GM18870 (cell line): ENCODE results near the gene TTC28.
"Not testable (repeated sequence)": the region's sequence is repeated elsewhere in the genome, so short reads cannot be mapped to it uniquely, and the experiment has no call there.

ENCODE experiments used
- ATAC-seq: cut with Tn5 transposase; IDR thresholded peaks from one replicate; pipeline ENCODE4 v1.9.1; 2021; ENCODE audit warnings: moderate library complexity; ENCODE audit not compliant: unreplicated experiment

Gene TTC28

GRCh38 chr22:28204382-28204781 is 475.3 kb downstream of the TTC28 start:
- ATAC-seq = no peak

GRCh38 chr22:28203286-28203685 is 476.4 kb downstream of the TTC28 start:
- ATAC-seq = no peak

GRCh38 chr22:28198692-28199091 is 480.9 kb downstream of the TTC28 start:
- ATAC-seq = no peak

GRCh38 chr22:28191571-28191970 is 488.1 kb downstream of the TTC28 start:
- ATAC-seq = not testable (repeated sequence)

GRCh38 chr22:28188178-28188879 is 491.3 kb downstream of the TTC28 start:
- ATAC-seq = no peak

GRCh38 chr22:28187612-28188011 is 492.0 kb downstream of the TTC28 start:
- no peak for ATAC-seq

- no peak for ATAC-seq
Measured at GRCh38 chr22:28186641-28187040, 493.0 kb downstream of the TTC28 start.

GRCh38 chr22:28185130-28185529 is 494.5 kb downstream of the TTC28 start:
- ATAC-seq = no peak

GRCh38 chr22:28183078-28183860 is 496.4 kb downstream of the TTC28 start:
- no peak for ATAC-seq

GRCh38 chr22:28180804-28181731 is 498.6 kb downstream of the TTC28 start:
- no peak for ATAC-seq

- ATAC-seq = no peak
Measured at GRCh38 chr22:28179392-28179791, 500.2 kb downstream of the TTC28 start.

GRCh38 chr22:28175730-28176492 is 503.7 kb downstream of the TTC28 start:
- ATAC-seq = no peak

GRCh38 chr22:28174509-28174908 is 505.1 kb downstream of the TTC28 start:
- no peak for ATAC-seq

- no peak for ATAC-seq
Measured at GRCh38 chr22:28172892-28173670, 506.6 kb downstream of the TTC28 start.

GRCh38 chr22:28171712-28172111 is 507.9 kb downstream of the TTC28 start:
- ATAC-seq = no peak

GRCh38 chr22:28171115-28171514 is 508.5 kb downstream of the TTC28 start:
- ATAC-seq = no peak

GRCh38 chr22:28169314-28169713 is 510.3 kb downstream of the TTC28 start:
- not testable (repeated sequence) for ATAC-seq

GRCh38 chr22:28155808-28156207 is 523.8 kb downstream of the TTC28 start:
- no peak for ATAC-seq

GRCh38 chr22:28154861-28155260 is 524.8 kb downstream of the TTC28 start:
- no peak for ATAC-seq
